ENCODE data around the gene CCZ1. TPM values are rescaled to one million over a fixed set of nuclear protein-coding genes. Genes with fewer than 3 reads are reported as not detected.

CCZ1 gene
- total and polyA plus RNA-seq, 2 of the 4 experiments (the other 2 are of a cell fraction): 25.4 to 28.7 TPM

GRCh38 chr7:5867060-5867459 is 31.5 kb upstream of the CCZ1 start:
- no peak for DNase-seq
- CTCF ChIA-PET: no interaction called here
- 50% methylated on average over 1 of the region's 6 CpGs; no CpG with 5 or more reads in 1 of the 2 experiments for WGBS, 2 experiments (ENCODE audit: extremely low coverage in 2 of 2, insufficient read length in 1 of 2)

More at GRCh38 chr7:5867060-5867459, 31.5 kb upstream of the CCZ1 start:
- Histone ChIP-seq H2BK120ac (ENCODE audit: low read depth, low read length) (no peak overlapping the region), H3K79me1 (ENCODE audit: low read depth in 1 of 2, low read length in 2 of 2) (no peaks in the 10 kb centered on the region), H3K9ac (ENCODE audit: low read depth, low read length) (no peak overlapping the region), H3K56ac (ENCODE audit: extremely low read depth, insufficient read depth, low read length) (no peak overlapping the region), H3K23ac (ENCODE audit: low read depth, low read length) (no peak overlapping the region), H4K5ac (ENCODE audit: low read depth, low read length) (no peak overlapping the region), H3K14ac (replicated peaks; ENCODE audit: low read depth, low read length) (no peak overlapping the region), H2BK5ac (ENCODE audit: low read depth, low read length, poor library complexity, severe bottlenecking) (no peak overlapping the region), H3K36me3 (ENCODE audit: control insufficient read depth, insufficient read depth, low read length) (no peaks in the 10 kb centered on the region), H3K4ac (ENCODE audit: low read depth, low read length) (no peak overlapping the region), H3K4me2 (ENCODE audit: low read depth, low read length) (no peak overlapping the region), H3K4me1 (ENCODE audit: control insufficient read depth, insufficient read depth, low read length) (peaks cover 4% of the 10 kb centered on the region; the same call in 1 of the 2 replicates), H3K18ac (ENCODE audit: low read depth, low read length) (no peak overlapping the region), H3K27me3 (ENCODE audit: control insufficient read depth, insufficient read depth, low read length) (peaks cover 16% of the 10 kb centered on the region), H4K8ac (ENCODE audit: low read depth in 2 of 2, low read length in 2 of 2) (no peak overlapping the region), H3K27ac (ENCODE audit: insufficient read depth, low read length) (no peak overlapping the region), H4K91ac (ENCODE audit: insufficient read depth, low read depth, low read length) (no peak overlapping the region), H2AFZ (replicated peaks; ENCODE audit: low read length, poor library complexity) (no peak overlapping the region), H3K9me1 (ENCODE audit: insufficient read depth, low read length) (no peaks in the 10 kb centered on the region), H2BK20ac (ENCODE audit: low read depth, low read length) (no peak overlapping the region), H3K9me3 (ENCODE audit: control insufficient read depth, insufficient read depth, low read length) (peaks cover 2% of the 10 kb centered on the region; the same call in 1 of the 2 replicates), H3K4me3 (ENCODE audit: insufficient read depth, low read depth, low read length) (no peak overlapping the region), H2AK9ac (replicated peaks; ENCODE audit: low read depth, low read length, poor library complexity) (no peak overlapping the region), H2AK5ac (ENCODE audit: low read depth, low read length) (no peak overlapping the region), H4K20me1 (ENCODE audit: insufficient read depth, low read length) (no peaks in the 10 kb centered on the region), H2BK15ac (ENCODE audit: low read depth, low read length) (no peak overlapping the region)
- in situ Hi-C loops (cut with MboI; ENCODE audit: low sequenced_read_pairs): loop anchor here (25.0 kb wide), 1 partner anchor 945 kb away; no protein-coding TSS in a partner anchor
- TF ChIP-seq NFE2L2 (IDR thresholded peaks at IDR 0.05; ENCODE audit: low read depth, low read length): no peak
- TF ChIP-seq MXI1 (IDR thresholded peaks at IDR 0.05; ENCODE audit: borderline replicate concordance, low read depth, low read length): no peak
- TF ChIP-seq CHD1 (IDR thresholded peaks at IDR 0.05; ENCODE audit: low read depth, low read length): no peak
- no peak for TF ChIP-seq CTCF (conservative IDR thresholded peaks at IDR 0.05; ENCODE audit: low read depth, low read length)
- no peak for TF ChIP-seq RFX5 (IDR thresholded peaks at IDR 0.05; ENCODE audit: low read depth, low read length)
- TF ChIP-seq, protein P1, sequence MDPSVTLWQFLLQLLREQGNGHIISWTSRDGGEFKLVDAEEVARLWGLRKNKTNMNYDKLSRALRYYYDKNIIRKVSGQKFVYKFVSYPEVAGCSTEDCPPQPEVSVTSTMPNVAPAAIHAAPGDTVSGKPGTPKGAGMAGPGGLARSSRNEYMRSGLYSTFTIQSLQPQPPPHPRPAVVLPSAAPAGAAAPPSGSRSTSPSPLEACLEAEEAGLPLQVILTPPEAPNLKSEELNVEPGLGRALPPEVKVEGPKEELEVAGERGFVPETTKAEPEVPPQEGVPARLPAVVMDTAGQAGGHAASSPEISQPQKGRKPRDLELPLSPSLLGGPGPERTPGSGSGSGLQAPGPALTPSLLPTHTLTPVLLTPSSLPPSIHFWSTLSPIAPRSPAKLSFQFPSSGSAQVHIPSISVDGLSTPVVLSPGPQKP (IDR thresholded peaks at IDR 0.05; ENCODE audit: borderline replicate concordance, low read depth, low read length): no peak
- TF ChIP-seq MAZ (IDR thresholded peaks at IDR 0.05; ENCODE audit: borderline replicate concordance, low read depth, low read length): no peak
- no peak for TF ChIP-seq POLR2A (IDR thresholded peaks at IDR 0.05; ENCODE audit: low read depth, low read length)
- TF ChIP-seq MAFK (IDR thresholded peaks at IDR 0.05; ENCODE audit: low read depth, low read length): no peak
- TF ChIP-seq SMC3 (IDR thresholded peaks at IDR 0.05; ENCODE audit: low read depth, low read length): no peak
- TF ChIP-seq RAD21 (IDR thresholded peaks at IDR 0.05; ENCODE audit: low read length): no peak
- TF ChIP-seq CEBPB (IDR thresholded peaks at IDR 0.05; ENCODE audit: low read depth, low read length): no peak
- no peak for TF ChIP-seq BHLHE40 (IDR thresholded peaks at IDR 0.05; ENCODE audit: low read depth, low read length)
- TF ChIP-seq RCOR1 (IDR thresholded peaks at IDR 0.05; ENCODE audit: insufficient replicate concordance, low read length): no peak
- TF ChIP-seq, protein P2, sequence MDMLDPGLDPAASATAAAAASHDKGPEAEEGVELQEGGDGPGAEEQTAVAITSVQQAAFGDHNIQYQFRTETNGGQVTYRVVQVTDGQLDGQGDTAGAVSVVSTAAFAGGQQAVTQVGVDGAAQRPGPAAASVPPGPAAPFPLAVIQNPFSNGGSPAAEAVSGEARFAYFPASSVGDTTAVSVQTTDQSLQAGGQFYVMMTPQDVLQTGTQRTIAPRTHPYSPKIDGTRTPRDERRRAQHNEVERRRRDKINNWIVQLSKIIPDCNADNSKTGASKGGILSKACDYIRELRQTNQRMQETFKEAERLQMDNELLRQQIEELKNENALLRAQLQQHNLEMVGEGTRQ (IDR thresholded peaks at IDR 0.05; ENCODE audit: low read depth, low read length): no peak
- no peak for TF ChIP-seq FOS (IDR thresholded peaks at IDR 0.05; ENCODE audit: low read depth, low read length)
- POLR2A ChIA-PET (ENCODE audit: unreplicated experiment): interaction anchor here (0.5 kb wide), 1 partner anchor 9 kb away, joined by 5 read pairs; no protein-coding TSS in a partner anchor
- dilution Hi-C loops (cut with HindIII; ENCODE audit: low sequenced_read_pairs, unreplicated experiment): no loop called here
- ATAC-seq (ENCODE audit: low read depth): no peak
- intact Hi-C loops (cut with micrococcal nuclease): no loop called here
- BruUV-seq (replicated peaks): no TSS peak
